OCI-LY1 (cell line): Measurements from ENCODE around the gene ZNF100.
"Not testable (repeated sequence)": the region's sequence is repeated elsewhere in the genome, so short reads cannot be mapped to it uniquely, and the experiment has no call there.

Experiments used
- H2AFZ ChIP-seq: fragments of 200-600 bp; sonication (generic), shearing (Covaris generic); 2 replicates; pipeline ENCODE4 v1.6.0; 2014; ENCODE audit warnings: antibody characterized with exemption, mild to moderate bottlenecking, low read length
- H3F3A ChIP-seq: fragments of 200-600 bp; sonication (generic), shearing (Covaris generic); 2 replicates; pipeline ENCODE4 v1.6.0; 2014; ENCODE audit warnings: mild to moderate bottlenecking, antibody characterized with exemption, low read length, moderate library complexity; ENCODE audit not compliant: insufficient read depth
- H3K27ac ChIP-seq: fragments of 200-600 bp; sonication (generic); 2 replicates; pipeline ENCODE4 v1.5.1; 2014; ENCODE audit warnings: low read length, mixed run types, mild to moderate bottlenecking, low read depth; ENCODE audit not compliant: poor library complexity, severe bottlenecking
- H3K27me3 ChIP-seq: fragments of 200-600 bp; sonication (generic); 2 replicates; pipeline ENCODE4 v1.6.0; 2014; ENCODE audit warnings: antibody characterized with exemption, mild to moderate bottlenecking, low read length, moderate library complexity; ENCODE audit not compliant: insufficient read depth
- H3K36me3 ChIP-seq: fragments of 200-600 bp; sonication (generic); 2 replicates; pipeline ENCODE4 v1.6.1; 2014; ENCODE audit warnings: mild to moderate bottlenecking, antibody characterized with exemption, low read length, moderate library complexity, mixed read lengths; ENCODE audit not compliant: insufficient read depth
- H3K4me1 ChIP-seq: fragments of 200-600 bp; sonication (generic); 2 replicates; pipeline ENCODE4 v1.5.1; 2014; ENCODE audit warnings: mild to moderate bottlenecking, low read length, moderate library complexity; ENCODE audit not compliant: insufficient read depth, severe bottlenecking
- H3K4me2 ChIP-seq: fragments of 200-600 bp; sonication (generic), shearing (Covaris generic); 2 replicates; pipeline ENCODE4 v1.6.1; 2014; ENCODE audit warnings: low read length
- H3K4me3 ChIP-seq: fragments of 200-600 bp; sonication (generic); 2 replicates; pipeline ENCODE4 v1.5.1; 2014; ENCODE audit warnings: low read length, low read depth, mild to moderate bottlenecking, mixed read lengths; ENCODE audit not compliant: poor library complexity, severe bottlenecking
- H3K79me2 ChIP-seq: fragments of 200-600 bp; shearing (Covaris generic); 2 replicates; pipeline ENCODE4 v1.6.1; 2016; ENCODE audit warnings: mixed run types, low read length, mixed read lengths; ENCODE audit not compliant: insufficient read depth
- H3K9ac ChIP-seq: fragments of 200-600 bp; sonication (generic), shearing (Covaris generic); 2 replicates; pipeline ENCODE4 v1.6.1; 2014; ENCODE audit warnings: mild to moderate bottlenecking, low read length, mixed read lengths
- H3K9me2 ChIP-seq: fragments of 200-600 bp; sonication (generic), shearing (Covaris generic); 2 replicates; pipeline ENCODE4 v1.6.1; 2014; ENCODE audit warnings: low read depth, mild to moderate bottlenecking, low read length, mixed read lengths
- H3K9me3 ChIP-seq: fragments of 200-600 bp; shearing (Covaris generic); 2 replicates; pipeline ENCODE4 v1.6.1; 2014; ENCODE audit warnings: low read length, mixed read lengths
- H4K20me1 ChIP-seq: fragments of 200-600 bp; sonication (generic), shearing (Covaris generic); 2 replicates; pipeline ENCODE4 v1.6.0; 2016; ENCODE audit warnings: mild to moderate bottlenecking, low read length; ENCODE audit not compliant: insufficient read depth
- CTCF ChIP-seq: fragments of 200-600 bp; sonication (generic), shearing (Covaris generic); IDR thresholded peaks from 2 replicates; pipeline ENCODE4 v1.5.1; 2017; ENCODE audit warnings: mild to moderate bottlenecking, antibody characterized with exemption, low read length, moderate library complexity, mixed read lengths
- EZH2 ChIP-seq: fragments of 200-600 bp; sonication (generic), shearing (Covaris generic); IDR thresholded peaks from 2 replicates; pipeline ENCODE4 v1.8.0; 2017; ENCODE audit warnings: borderline replicate concordance, mixed run types, mild to moderate bottlenecking, antibody characterized with exemption, low read length, moderate library complexity, mixed read lengths

Gene ZNF100

GRCh38 chr19:21709464-21709863 lies 57.9 kb downstream of the ZNF100 start:
- no peaks in the 10 kb centered on the region for H3F3A ChIP-seq
- H3K4me2 ChIP-seq = no peak overlapping the region
- no peak overlapping the region for H3K27ac ChIP-seq
- H3K9me3 ChIP-seq = no peaks in the 10 kb centered on the region
- no peak overlapping the region for H2AFZ ChIP-seq
- no peak overlapping the region for H3K4me3 ChIP-seq
- no peaks in the 10 kb centered on the region for H3K36me3 ChIP-seq
- H4K20me1 ChIP-seq = no peaks in the 10 kb centered on the region
- no peaks in the 10 kb centered on the region for H3K9me2 ChIP-seq
- H3K9ac ChIP-seq = no peak overlapping the region
- no peaks in the 10 kb centered on the region for H3K27me3 ChIP-seq
- no peaks in the 10 kb centered on the region for H3K79me2 ChIP-seq
- TF ChIP-seq CTCF (no peak), EZH2 (no peak)
- no peaks in the 10 kb centered on the region for H3K4me1 ChIP-seq

- not testable (repeated sequence) for H3K4me1 ChIP-seq, H3K27ac ChIP-seq, H3K9me3 ChIP-seq, H3K27me3 ChIP-seq, H2AFZ ChIP-seq, H4K20me1 ChIP-seq, H3K79me2 ChIP-seq, H3F3A ChIP-seq, H3K9me2 ChIP-seq, H3K36me3 ChIP-seq, H3K9ac ChIP-seq, H3K4me2 ChIP-seq, H3K4me3 ChIP-seq
Observed at GRCh38 chr19:21707878-21708277, 59.5 kb downstream of the ZNF100 start.

GRCh38 chr19:21707065-21707464 lies 60.3 kb downstream of the ZNF100 start:
- no peaks in the 10 kb centered on the region for H3K79me2 ChIP-seq
- no peak overlapping the region for H3K4me3 ChIP-seq
- H3K9me2 ChIP-seq = no peaks in the 10 kb centered on the region
- no peak overlapping the region for H2AFZ ChIP-seq
- no peaks in the 10 kb centered on the region for H3K9me3 ChIP-seq
- H3K9ac ChIP-seq = no peak overlapping the region
- no peak overlapping the region for H3K27ac ChIP-seq
- H4K20me1 ChIP-seq = no peaks in the 10 kb centered on the region
- H3K36me3 ChIP-seq = no peaks in the 10 kb centered on the region
- H3K27me3 ChIP-seq = no peaks in the 10 kb centered on the region
- TF ChIP-seq EZH2 (no peak), CTCF (no peak)
- H3K4me1 ChIP-seq = no peaks in the 10 kb centered on the region
- no peaks in the 10 kb centered on the region for H3F3A ChIP-seq
- H3K4me2 ChIP-seq = no peak overlapping the region

GRCh38 chr19:21705393-21705792 lies 62.0 kb downstream of the ZNF100 start:
- Histone ChIP-seq H3K9me2 (no peaks in the 10 kb centered on the region), H3K27ac (no peak overlapping the region), H3K27me3 (no peaks in the 10 kb centered on the region), H4K20me1 (no peaks in the 10 kb centered on the region), H3K4me1 (no peaks in the 10 kb centered on the region), H3K4me2 (no peak overlapping the region), H2AFZ (no peak overlapping the region), H3K4me3 (no peak overlapping the region), H3K9ac (no peak overlapping the region), H3F3A (no peaks in the 10 kb centered on the region), H3K9me3 (no peaks in the 10 kb centered on the region), H3K36me3 (no peaks in the 10 kb centered on the region), H3K79me2 (no peaks in the 10 kb centered on the region)
- TF ChIP-seq EZH2 = no peak
- TF ChIP-seq CTCF = no peak
